ENCODE measurements around the gene EHHADH.

- TF ChIP-seq SP1 (IDR thresholded peaks at IDR 0.05) (no peak), CTCF (IDR thresholded peaks at IDR 0.05; ENCODE audit: low read depth, low read length, missing input control) (no peak), FOXA1 (IDR thresholded peaks at IDR 0.05) (no peak), RXRA (IDR thresholded peaks at IDR 0.05) (no peak), YY1 (IDR thresholded peaks at IDR 0.05) (no peak), ZBTB33 (IDR thresholded peaks at IDR 0.05) (no peak), HNF4A (conservative IDR thresholded peaks at IDR 0.05) (no peak), REST (IDR thresholded peaks at IDR 0.05) (no peak), MAX (IDR thresholded peaks at IDR 0.05) (no peak), JUND (IDR thresholded peaks at IDR 0.05) (no peak), TAF1 (conservative IDR thresholded peaks at IDR 0.05) (no peak), ATF3 (IDR thresholded peaks at IDR 0.05) (no peak), RAD21 (IDR thresholded peaks at IDR 0.05) (no peak)
Observed at GRCh38 chr3:185199671-185200070, 54.2 kb downstream of the EHHADH start.
